GM13977 (cell line): Measurements from ENCODE around the gene ENKUR.

ENCODE experiments used
- DNase-seq: peaks from one replicate; pipeline ENCODE4 v3.0.0; 2012; ENCODE audit warnings: low spot score
- in situ Hi-C: fragments of 300-500 bp; cut with MboI; formaldehyde crosslinking; loops from one replicate; pipeline ENCODE4 v1.12.0; 2022; ENCODE audit warnings: low sequenced_read_pairs, low pct_unique_long_range_greater_than_20kb, mixed read lengths, inconsistent platforms; ENCODE audit not compliant: unreplicated experiment
- TF ChIP-seq, protein P1 (sequence below): IDR thresholded peaks from 2 replicates; pipeline ENCODE4 v1.5.1; 2012; ENCODE audit warnings: mild to moderate bottlenecking, control low read depth; ENCODE audit not compliant: insufficient read depth; ENCODE audit errors: extremely low read depth, missing control alignments

The ENKUR gene

DNA sequence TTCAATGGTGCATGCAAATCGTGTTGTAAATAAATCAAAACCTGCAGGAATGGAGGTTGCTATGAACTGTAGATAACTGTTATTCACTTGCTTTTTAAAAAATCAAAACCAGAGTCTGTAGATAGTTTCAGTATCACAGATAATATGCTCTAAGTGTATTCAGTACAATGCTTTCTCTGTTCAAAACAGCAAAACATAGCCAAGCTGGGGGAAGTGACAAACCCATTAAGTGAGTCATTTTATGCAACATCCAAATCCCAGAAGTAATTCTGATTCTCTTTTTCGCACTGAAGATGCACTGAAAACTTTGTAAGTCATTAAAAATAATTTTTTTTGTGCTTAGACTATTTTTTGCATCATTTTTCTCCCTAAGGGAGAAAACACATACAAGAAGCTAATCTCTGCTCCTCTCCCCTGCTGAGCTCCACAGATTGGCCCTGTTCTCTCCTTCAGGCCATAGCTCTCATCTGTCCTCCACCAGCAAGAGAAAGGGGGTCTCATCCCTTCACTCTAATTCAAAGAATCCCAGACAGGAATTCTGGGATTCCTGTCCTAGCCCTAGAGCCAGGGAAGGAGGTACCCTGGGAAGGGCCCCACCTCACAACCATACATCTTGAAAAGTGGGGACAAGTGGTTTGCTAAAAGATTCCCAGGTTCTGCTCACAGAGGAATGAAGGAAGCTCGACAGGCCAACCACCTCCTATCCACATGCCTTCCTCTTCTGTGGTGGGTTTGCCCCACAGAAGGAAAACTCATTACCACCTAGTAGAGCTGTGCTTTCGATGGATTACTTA is 68.5 kb downstream of the ENKUR start:
- peak; percentile 31 for DNase-seq
- in situ Hi-C loops, result no loop called here
- TF ChIP-seq, protein P1, sequence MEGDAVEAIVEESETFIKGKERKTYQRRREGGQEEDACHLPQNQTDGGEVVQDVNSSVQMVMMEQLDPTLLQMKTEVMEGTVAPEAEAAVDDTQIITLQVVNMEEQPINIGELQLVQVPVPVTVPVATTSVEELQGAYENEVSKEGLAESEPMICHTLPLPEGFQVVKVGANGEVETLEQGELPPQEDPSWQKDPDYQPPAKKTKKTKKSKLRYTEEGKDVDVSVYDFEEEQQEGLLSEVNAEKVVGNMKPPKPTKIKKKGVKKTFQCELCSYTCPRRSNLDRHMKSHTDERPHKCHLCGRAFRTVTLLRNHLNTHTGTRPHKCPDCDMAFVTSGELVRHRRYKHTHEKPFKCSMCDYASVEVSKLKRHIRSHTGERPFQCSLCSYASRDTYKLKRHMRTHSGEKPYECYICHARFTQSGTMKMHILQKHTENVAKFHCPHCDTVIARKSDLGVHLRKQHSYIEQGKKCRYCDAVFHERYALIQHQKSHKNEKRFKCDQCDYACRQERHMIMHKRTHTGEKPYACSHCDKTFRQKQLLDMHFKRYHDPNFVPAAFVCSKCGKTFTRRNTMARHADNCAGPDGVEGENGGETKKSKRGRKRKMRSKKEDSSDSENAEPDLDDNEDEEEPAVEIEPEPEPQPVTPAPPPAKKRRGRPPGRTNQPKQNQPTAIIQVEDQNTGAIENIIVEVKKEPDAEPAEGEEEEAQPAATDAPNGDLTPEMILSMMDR, result no peak

DNA sequence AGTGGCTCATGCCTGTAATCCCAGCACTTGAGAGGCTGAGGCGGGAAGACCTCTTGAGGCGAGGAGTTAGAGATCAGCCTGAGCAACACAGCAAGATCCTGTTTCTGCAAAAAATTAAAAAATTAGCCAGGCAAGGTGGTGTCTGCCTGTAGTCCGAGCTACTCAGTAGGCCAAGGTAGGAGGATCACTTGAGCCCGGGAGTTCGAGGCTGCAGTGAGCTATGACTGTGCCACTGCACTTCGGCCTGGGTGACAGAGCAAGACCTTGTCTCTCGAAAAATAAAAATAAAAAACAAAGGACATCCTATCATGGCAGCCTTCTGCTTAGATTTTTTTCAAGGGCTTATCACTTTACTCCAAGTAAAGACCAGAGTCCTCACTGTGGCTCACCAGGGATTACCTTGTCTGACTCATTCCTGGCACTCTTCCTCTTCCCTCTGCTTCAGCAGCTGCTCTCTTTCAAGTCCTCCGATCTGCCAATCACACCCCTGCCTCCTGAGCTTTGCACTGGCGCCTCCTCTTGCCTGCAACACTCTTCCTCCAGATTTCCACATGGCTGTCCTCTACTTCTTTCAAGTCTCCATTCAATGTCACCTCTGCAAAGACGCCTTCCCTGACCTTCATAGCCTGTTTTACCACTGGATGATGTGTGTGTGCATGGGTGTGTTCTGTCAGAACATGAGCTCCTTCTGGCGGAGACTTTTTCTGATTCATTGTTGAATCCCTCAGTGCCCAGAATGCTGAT is 71.3 kb downstream of the ENKUR start:
- DNase-seq, result no peak
- in situ Hi-C loops, result no loop called here
- TF ChIP-seq, protein P1, result no peak

DNA sequence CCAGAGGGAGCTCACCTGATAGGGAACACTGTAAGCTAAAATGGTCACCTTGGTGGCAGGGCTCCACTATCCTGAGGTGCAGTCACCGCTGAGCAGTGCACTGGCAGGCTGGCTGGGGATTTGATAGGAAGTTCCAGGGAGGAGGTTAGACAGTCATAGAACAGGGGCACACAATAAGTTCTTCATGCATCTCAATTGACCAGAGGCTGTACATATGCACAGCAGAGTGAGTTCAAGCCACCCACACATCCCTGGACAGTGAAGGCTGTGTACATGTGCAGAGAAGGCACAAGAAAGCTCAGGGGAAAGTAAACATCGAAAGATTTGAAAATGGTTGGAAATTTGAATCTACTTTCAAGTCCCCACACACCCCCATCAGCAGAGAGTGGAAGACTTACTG is 77.4 kb downstream of the ENKUR start:
- TF ChIP-seq, protein P1, result no peak
- in situ Hi-C loops, result no loop called here
- DNase-seq, result no peak

DNA sequence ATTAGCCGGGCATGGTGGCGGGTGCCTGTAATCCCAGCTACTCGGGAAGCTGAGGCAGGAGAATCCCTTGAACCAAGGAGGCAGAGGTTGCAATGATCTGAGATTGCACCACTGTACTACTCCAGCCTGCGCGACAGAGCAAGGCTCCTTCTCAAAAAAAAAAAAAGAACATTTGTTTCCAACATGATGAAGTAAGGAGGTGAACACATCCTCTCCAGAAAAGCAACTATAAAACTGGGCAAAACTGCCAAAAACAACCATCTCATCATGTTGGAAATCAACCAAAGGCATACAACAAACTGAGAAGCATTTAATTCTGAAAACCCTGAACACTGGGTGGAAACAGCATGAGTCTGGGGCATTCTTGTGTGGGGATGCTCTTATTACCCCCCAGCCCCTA is 77.9 kb downstream of the ENKUR start:
- TF ChIP-seq, protein P1, result no peak
- no peak for DNase-seq
- in situ Hi-C loops, result no loop called here

DNA sequence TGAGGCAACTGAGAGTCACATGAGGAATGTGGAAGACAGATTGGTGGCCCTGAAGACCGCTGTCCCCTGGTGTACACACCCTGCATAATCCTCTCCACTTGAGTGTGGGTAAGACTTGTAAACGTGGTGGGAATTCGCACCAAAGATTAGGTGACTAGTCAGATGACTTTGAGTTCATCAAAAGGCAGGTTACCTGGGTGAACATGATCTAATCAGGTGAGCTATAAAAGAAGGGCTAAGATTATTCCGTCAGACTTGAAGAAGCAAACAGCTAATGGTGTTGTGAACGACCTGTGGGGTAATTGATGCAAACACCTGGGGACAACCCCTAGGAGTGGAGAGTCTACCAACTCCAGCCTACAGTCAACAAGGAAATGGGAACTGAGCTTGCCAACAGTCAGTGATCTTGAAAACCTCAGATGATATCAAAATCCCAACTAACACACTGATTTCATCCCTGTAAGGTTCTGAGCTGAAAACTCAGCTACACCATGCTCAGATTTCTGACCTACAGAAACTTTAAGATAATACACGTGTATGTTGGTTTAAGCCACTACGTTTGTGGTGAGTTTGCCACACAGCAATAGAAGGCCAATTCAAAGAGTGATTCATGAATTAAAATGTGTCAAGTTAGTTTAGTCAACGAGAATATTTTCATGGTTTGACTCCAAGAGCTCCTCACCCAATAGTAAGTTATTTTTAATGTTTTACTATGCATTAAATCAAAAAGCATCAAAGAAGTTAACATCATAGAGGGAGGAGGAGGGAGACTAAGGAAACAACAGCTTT is 80.3 kb downstream of the ENKUR start:
- in situ Hi-C loops, result no loop called here
- no peak for DNase-seq
- TF ChIP-seq, protein P1, result no peak
